Limb (tissue), 2 donors: Measurements from ENCODE around the gene HIVEP3.

ENCODE experiments used
- DNase-seq, 2 donors: peaks; one replicate each; pipeline ENCODE4 v3.0.0-alpha.2; 2016; ENCODE audit errors: extremely low spot score in 2 of 2

Gene HIVEP3

DNA sequence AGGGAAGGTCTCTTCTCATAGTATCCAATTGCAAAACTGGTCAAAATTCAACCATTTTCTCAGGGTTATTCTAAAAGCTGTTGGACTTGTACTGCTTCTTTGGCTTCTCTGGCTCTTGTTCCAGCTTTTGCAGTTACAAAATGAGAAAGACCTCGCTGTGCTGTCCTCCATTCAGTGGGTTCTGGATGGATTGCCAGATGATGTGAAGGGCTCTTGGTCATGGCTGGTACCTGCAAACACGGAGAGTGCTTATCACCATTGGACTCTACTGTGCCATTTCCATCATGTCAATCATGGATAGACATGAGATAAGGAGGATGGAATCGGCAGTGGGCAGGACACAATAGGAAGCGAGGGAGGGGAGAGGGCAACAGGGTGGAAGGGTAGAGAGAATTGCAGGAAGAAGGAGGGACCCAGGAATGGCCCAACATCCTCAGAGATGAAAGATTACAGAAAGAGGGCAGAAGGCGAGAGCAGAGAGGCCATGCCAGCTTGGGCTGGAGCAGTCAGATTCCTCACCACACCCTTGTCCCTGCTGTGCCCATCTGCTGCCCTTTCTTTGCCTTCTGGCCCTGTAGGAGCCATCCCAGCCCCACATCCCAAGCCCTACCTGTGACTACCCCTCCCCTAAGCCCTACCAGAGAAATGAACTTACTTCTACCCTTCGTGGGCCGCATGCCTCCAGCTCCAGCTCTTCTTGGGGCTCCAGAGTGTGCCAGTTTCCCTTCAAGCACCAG is 70.3 kb downstream of the HIVEP3 start:
- no peak for DNase-seq

DNA sequence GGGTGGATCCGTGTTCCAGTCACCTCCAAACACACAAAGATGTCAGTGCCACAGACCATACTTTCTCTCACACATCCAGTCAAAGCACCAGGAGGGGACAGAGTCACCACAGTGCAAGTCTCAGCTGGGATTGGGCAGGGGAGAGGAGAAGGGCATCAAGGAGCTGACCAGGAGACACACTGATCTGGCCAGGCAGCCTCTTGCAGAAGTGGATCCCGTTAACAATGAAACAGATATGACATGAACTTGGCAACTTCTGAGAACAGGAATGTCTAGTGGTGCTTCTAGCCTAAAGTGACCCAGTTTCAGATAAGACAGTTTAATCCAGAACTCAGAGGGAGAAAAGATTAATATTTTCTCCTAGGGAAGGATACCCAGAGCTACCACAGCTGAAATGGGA is 71.0 kb downstream of the HIVEP3 start:
- no peak for DNase-seq

DNA sequence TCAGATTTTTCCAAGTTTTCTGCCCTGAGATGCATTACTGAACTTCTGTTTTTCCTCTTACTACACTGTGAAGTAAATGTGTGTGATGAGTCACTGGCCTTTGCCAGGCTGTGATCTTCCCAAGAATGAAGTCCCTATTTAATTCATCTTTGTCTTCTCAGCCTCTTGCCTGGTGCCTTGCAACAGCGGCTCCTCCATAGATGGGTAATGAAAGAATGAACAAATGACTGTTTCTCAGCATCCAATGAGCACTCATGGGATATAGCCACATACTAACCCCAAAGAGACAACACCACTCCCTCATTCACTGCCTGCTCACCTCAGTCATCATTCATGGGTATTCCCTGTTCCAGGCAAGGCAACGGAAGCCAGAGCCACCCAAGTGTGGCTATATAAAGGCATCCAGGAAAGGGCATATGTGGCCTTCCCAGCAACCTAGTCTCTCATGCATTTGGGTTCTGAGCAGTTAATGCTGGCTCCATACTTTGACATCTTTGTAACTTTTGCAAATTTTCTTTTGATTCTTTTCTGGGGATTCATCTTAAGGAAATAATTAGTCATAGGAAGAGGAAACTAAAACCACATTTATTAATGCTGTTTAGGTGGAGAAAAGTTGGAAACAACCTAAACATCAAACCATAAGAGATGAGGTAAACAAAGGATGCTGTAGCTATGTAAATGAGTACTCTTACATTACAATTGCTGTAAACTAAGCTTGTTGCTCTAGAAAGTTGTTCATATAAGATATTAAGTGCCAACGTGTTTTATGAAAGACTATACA is 71.9 kb downstream of the HIVEP3 start:
- no peak for DNase-seq

DNA sequence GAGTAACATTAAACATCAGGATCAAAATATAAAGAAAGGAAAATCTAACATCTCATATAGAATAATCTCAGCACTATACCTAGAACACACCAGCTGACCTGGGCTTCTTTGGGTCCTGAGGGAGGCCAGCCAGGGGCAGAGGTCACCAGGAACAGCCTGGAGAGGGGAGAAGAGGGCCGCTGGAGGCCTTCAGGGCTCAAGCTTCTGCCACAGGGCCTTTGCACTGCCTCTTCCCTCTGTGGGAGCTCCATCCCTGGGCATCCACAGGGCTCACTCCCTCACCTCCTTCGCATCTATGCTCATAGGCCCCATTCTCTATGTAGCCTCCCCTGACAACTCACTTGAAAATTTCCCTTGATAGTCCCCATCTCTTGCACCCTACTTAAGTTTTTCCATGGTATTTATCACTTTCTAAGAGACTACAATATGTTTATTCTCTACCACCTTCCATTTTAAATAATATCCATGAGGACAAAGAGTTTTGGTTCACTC is 73.9 kb downstream of the HIVEP3 start:
- no peak for DNase-seq

DNA sequence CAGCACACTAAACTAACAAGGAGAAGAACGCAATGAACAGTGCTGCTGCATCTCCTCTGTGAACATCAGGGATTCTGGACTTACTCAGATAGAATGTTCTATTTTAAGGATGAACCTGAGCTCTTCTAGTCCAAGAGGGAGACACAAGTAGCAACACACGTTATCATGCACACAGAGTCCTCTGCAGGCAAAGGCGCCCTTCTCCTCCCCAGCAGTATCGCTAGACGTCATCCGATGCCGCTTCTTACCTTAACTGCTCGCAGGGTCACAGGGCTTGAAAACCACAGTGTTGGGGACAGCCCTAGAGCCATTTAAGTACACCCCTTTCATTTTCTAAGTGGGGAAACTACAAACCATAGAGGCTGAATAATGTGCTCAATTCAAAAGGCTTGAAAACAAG is 74.5 kb downstream of the HIVEP3 start:
- DNase-seq = no peak

DNA sequence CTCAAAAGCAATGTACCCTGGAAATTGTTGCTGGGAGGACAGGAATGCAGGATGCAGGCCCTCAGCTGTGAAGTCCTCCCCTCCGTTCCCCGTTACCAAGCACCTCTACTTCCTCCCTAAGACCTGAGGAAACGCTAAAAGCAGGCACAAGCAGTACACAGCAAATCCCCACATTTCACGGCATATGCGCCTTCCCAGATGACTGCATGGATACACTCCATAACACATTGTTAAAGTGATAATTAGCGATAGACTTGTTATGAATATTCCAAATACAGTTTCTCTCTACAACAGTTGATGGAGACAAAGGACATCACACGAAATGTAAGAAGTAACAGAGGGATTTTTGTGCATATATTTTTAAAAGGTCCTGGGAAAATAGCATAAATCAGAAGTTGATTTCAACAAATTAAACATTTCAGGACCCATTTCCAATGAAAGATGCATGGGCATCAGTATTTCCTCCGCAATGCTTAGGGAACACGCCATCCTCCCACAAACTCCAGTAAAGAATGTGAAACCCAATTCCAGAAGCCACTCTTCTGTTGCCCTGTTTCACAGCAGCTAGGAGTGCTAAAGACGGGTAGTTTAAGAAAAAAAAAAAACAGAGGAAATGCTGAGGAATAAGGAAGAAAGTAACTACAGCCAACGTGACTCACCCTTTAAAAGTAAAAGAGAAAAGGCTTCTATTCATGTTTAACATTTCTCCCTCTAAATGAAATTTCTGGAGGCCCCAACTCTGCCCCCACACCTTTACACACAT is 75.5 kb downstream of the HIVEP3 start:
- no peak for DNase-seq

DNA sequence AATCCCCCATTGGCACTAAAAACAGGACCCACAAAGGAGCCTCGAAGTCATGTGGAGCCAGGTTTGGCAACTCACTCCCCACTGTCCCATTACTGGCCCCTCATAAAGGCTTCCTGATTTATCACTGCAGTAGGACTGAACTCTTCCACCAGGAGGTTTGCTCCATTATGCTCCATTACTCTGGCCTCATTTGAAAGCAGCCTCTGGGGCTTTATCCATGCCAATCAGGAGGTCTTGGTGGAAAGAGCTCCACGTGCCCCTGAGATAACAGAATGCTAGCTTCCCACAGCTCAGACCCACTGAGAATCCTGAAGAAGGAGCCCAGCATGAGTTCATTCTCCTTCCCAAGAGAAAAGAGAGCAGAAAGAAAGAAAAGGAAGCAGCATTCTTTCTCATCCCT is 76.4 kb downstream of the HIVEP3 start:
- no peak for DNase-seq

DNA sequence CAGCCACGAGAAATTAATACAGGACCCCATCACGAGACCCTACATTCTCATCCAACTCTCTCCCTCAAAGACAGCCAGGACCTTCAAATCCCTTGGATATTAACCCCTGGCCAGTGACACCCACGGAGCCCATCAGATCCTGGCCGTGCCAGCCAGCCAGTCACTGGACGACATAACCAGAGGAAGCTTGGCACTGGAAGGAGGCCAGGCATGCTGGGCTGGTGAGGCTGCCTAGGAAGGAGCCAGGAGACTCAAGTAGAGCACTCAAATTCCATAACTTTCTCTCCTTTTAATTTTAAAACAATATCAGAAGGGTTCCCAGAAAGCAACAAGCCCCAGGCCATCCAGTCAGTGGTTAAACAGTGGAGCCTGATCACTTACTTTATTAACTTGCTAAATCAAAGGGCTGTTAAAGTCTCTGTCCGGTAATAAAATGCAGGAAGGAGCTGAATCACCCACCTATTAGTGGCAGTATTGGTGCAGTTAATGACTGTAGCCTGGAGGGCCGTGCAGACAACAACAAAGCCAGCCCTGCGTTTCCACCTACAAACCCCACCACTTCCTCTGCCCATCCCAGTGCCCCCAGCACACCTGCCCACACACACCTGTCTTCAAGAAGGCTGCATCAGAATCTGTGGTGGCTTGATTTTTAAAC is 78.0 kb downstream of the HIVEP3 start:
- DNase-seq = no peak

DNA sequence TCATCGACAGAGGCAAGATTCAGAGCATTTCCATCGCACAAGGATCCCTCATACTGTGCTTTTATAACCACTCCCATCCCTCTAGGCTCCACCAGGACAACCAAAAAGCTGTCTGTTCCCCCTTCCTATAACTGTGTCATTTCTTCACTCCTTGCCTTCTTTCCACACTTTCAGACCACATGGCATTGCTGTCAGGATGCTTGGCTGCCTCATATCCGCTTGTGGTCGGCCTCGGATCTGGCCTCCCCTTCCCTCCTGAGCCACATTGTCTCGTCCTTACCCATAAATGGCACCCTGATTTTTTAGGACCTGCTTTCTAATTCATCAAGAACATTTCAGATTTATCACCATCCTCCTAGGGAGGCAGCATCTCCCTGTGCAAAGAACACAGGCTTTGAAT is 80.5 kb downstream of the HIVEP3 start:
- no peak for DNase-seq

DNA sequence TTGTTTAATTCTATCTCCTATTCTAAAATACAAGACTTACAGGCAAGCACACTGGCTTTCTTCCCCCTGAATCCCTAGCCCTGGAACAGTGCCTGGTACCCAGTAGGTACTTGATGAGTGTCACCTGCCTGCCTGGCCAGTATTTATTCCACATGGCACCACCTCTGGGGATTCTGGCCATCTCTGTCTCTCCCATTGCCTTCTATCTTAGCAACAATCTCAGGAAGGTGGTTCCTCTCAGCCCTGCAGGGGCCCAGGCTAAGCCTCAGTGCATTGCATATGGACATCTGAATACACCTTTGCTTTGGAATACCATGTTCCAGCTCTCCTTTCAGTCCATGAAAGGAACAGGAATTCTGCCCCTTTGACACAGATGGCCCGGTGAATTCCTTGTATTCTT is 81.0 kb downstream of the HIVEP3 start:
- no peak for DNase-seq

DNA sequence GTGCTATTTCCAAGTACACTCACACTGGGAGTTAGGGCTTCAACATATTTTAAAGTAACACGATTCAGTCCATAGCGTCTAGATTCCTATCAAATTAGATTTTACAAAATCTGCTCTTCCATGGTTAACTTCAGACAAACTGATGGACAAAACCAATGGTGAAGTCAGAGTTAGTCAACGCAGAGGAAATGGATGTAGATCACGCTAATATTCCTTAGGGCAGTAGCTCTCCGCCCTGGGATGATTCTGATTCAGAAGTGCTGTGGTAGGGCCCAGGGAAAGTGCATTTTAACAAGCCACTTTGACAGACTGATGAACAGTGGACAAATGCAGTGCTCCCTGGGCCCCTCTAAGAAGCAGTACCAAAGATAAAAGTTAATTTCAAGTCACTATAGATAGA is 83.2 kb downstream of the HIVEP3 start:
- DNase-seq = no peak

DNA sequence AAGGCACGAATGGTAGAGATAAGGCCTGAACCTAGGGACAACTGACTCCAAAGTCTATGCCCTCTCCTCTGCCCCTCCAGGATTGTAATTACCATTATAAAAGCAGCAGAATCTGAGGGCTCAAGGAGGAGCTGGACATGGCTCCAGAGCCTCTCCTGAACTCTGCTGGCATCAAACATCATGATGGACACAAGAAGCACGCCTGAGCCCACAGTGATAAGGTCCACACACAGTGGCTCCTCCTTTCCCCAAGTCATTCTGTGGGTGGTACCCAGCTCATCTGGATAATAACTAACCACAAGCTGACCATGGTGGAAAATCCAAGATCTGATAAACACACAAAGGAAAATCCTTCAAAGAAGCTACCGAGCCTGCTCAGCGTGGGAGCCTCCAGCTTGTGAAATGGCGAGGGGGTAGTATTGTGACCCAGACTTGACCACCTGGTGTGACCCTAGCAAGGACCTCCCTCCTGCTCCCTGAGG is 85.2 kb downstream of the HIVEP3 start:
- DNase-seq = no peak

DNA sequence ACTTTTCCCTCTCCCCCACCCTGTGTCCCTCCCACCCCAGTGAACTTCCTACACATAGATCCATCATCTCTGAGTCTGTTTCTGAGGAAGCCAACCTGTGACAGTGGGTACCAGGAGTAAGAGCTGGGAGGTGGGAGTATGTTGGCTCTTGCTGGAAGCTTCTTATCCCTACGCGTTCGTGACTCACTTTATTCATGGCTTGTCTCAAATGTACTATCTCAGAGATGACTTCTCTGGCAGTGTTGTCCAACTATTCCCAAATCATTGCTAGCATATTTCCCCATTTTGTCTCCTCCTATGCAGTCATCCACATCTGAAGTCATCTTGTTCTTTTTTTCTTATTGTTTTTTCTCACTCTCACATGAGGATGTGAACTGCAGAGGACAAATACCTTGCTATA is 88.0 kb downstream of the HIVEP3 start:
- no peak for DNase-seq

DNA sequence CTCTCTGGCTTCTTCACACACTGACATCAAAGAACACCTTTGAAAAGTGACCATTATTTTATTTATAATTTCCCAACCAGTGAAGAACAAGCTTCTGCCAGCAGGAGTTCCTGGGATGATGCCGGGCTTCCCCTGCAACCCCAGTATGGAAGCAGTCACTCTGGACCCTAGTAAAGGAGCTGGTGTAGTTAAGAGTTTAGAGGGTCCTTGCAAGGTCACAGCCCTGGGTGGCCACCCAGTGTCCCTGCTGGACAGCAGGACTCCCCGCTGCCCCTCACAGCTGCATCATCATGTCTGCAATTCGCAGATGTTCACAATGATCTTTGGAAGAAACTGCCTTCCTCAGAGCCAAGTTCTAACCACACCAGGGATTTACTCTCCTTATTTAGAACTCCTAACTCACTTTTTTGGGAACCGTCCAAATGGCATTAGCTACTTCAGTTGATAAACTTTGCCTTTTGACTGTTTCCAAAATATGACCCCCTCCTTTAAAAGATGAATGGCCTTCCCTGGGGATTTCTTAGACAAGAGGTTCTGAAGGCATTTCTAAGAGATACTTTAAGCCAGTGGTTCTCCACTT is 90.6 kb downstream of the HIVEP3 start:
- no peak for DNase-seq

DNA sequence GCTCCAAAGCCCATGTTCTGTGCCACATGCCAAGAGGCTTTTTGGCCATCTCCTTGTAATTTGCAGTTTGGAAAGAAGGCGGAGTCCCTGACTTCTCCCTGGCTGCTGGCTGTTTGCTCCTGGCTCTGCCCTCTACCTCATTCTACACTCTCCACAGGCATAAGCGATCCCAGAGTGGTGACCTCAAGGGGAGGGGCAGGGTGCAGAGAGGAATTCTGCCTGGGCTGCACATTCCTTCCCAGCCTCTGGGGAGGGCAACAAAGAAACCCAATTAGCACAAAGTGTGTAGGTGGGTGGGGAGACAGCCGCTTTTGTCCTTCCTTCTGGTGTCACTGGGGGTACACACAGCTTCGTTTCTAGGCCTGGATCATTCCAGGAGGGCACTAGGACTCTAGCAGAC is 95.3 kb downstream of the HIVEP3 start:
- DNase-seq = no peak

DNA sequence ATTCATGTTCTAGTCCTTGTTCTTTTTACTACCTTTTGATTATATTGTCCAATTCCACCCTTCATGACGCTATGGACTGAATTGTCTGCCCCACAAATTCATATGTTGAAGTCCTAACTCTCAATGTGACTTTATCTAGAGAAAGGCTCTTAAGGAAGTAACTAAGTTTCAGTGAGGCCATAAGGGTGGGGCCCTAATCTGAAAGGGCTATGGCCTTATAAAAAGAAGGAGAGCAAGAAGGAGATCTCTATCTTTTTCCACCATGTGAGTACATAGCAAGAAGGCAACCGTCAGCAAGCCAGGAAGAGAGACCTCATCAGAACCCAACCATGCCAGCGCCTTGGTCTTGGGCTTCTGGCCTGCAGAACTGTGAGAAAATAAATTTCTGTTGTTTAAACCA is 95.9 kb downstream of the HIVEP3 start:
- no peak for DNase-seq

DNA sequence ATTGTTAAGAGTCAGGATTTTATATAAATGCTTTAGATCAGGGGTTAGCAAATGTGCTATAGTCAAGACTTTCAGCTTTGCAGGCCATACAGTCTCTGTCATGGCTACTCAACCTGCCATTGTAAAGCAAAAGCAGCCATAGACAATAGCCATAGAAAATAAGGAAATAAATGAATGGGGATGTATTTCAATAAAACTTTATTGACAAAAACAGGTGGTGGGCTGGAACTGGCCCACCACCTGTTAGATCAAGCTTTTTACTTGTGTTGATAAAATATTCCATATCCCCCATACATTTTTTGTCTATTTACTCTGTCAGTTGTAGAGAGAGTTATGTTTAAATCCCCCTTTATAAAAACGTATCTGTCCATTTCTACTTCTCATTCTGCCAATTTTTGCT is 98.9 kb downstream of the HIVEP3 start:
- DNase-seq = no peak

DNA sequence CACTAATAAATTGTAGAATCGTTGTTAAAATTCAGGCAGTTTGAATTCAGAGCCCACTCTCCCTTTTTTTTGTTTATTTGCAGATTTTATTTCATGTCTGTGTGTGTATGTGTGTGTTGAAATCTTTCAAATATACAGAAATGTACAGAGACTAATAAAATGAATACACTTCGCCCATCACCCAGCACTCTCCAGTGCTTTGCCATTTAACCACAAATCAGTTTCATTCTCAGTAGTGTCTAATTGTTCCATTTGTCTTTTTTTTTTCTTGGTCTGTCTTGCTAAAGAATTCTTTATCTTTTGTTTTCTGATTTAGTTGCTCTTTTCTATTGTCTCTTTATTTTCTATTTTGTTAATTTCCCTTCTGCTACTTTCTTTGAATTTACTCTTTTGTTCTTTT is 99.7 kb downstream of the HIVEP3 start:
- no peak for DNase-seq

DNA sequence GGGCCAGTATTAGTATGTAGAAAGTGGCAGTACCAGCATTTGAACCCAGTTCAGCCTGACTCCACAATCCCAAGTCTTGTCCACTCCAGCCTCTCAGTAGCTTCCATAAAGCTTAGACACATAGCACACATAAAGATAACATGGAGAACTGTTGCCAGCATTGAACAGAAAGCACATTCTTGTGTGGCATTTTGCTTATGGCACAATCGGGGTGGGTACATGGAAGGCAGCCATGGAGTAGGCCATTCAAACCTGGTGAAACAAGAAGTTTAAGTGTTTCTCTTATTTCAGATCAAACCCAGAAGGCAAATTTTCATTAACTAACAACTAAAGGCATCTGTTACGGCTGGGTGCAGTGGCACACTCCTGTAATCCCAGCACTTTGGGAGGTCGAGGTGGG is 102.7 kb downstream of the HIVEP3 start:
- no peak for DNase-seq

DNA sequence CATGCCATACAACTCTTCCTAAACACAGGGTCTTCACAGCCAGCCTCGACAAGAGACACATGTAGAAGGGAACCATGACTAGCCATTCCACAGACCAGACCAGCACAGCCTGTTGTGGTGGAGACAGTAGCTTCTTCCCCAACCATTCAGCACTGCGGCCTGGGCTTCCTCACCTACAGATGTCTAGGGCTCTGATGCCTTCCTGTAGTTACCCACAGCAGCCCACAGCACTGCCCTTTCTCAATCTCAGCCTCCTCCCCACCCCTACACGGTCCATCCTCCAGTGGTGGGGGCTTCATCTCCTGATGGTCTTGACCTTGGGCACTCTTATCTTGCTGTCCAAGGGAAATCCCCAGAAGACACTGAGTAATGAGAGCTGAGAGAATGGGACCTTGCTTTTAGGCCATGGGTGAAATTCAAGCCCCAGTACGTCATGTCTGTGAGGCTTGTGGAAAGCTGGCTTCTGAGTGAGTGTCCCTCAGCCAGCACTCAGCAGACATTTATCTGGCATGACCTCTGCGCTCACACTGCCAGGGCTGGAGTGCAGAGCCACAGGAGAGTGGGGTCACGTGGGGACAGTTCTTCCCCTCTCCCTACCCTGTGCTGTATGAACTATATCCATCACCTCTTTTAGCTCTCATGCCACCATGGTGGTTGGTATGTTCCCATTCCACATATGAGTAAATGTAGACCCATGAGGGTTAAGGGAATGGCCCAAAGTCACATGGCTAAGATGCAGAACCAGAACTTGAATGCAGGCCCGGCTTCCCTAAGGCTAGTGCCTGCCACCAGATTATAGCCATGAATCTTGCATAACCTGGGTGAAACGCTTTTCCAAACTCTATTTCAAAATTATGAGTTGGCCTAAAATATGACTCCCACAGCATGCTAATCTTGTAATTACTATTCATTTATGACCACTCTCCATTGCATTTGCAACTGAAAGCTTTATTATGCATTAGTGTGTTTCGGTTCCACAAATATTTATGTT is 104.7 kb downstream of the HIVEP3 start:
- DNase-seq = no peak
